ENCODE data around the gene PGD.

DNA sequence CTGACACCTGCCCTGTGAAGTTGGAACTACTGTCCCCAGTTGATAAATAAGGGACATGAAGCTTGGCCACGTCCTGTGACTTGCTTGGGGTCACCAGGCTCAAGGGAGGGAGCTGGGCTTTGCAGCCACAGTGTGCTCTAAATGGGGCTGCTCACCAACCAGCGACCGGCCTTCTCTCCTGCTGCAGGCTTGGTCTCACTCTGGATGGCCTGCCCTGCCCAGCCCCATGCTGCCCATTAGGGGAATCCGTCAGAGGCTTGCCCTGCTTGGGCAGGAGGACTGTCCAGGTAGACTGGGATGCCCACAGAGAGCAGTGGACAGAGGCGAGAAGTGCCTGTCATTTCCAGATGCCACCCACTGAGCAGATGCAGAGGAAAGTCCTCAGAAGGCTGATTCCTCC, 30.1 kb downstream of the PGD start:
- no peak for TF ChIP-seq CTCF (IDR thresholded peaks at IDR 0.05)
- TF ChIP-seq POLR2A (IDR thresholded peaks at IDR 0.05), result no peak
- TF ChIP-seq POLR2AphosphoS5 (IDR thresholded peaks at IDR 0.05), result no peak
- no peak for TF ChIP-seq EP300 (IDR thresholded peaks at IDR 0.05)

Data from suprapubic skin (tissue), 4 donors.